ENCODE data around the gene NRCAM. TPM values are rescaled to one million over a fixed set of nuclear protein-coding genes. Genes with fewer than 3 reads are reported as not detected.

NRCAM gene
- total and polyA plus RNA-seq, 2 of the 13 experiments (the other 11 are each of a cell fraction or from before 2014, with no cell fraction given) = 0.31 to 0.33 TPM

GRCh38 chr7:108245523-108246226, 210.6 kb downstream of the NRCAM start:
- Histone ChIP-seq H4K20me1 (ENCODE audit: insufficient read depth, low read length) (no peaks in the 10 kb centered on the region), H3K36me3 (replicated peaks in 1 of 2; ENCODE audit: control insufficient read depth in 1 of 2, insufficient read depth in 2 of 2, low read length in 2 of 2) (no peaks in the 10 kb centered on the region), H3K27me3 (ENCODE audit: control insufficient read depth in 1 of 2, insufficient read depth in 2 of 2, low read length in 2 of 2) (no peaks in the 10 kb centered on the region), H3K27ac (ENCODE audit: extremely low read length, insufficient read depth, low read length) (no peak overlapping the region), H3K4me2 (ENCODE audit: low read depth, low read length) (peak overlapping the region; percentile 28; the same call in 1 of the 2 replicates), H3K9ac (ENCODE audit: insufficient read depth, low read depth, low read length) (no peak overlapping the region), H3K79me2 (ENCODE audit: insufficient read depth, low read length) (no peaks in the 10 kb centered on the region), H3K4me1 (ENCODE audit: insufficient read depth, low read length) (peaks cover 46% of the 10 kb centered on the region), H2AFZ (ENCODE audit: low read length) (no peak overlapping the region), H3K4me3 (replicated peaks in 1 of 3; ENCODE audit: insufficient read depth in 1 of 3, low read depth in 2 of 3, low read length in 3 of 3) (no peak overlapping the region; a peak in 1 of 6 replicates), H3K9me3 (ENCODE audit: low read length) (no peaks in the 10 kb centered on the region)
- TF ChIP-seq ARID4A (CRISPR knock-in tag; IDR thresholded peaks at IDR 0.05; ENCODE audit: borderline replicate concordance) (no peak), KDM4B (CRISPR knock-in tag; IDR thresholded peaks at IDR 0.05) (0 out of 2 replicates have a peak, but pooled peaks have one; percentile 0), DMAP1 (CRISPR knock-in tag; IDR thresholded peaks at IDR 0.05) (0 out of 2 replicates have a peak, but pooled peaks have one; percentile 4)
- ATAC-seq (peak; percentile 20; the same call in 2 of the 3 replicates), DNase-seq (ENCODE audit: low spot score) (no peak), FAIRE-seq (no peak)
- CTCF ChIA-PET (ENCODE audit: low intra/inter-chr PET ratio, low total read pairs) = no interaction called here
- POLR2A ChIA-PET = no interaction called here
- intact Hi-C loops (cut with micrococcal nuclease; ENCODE audit: unreplicated experiment) = loop anchor here (5.0 to 10.0 kb wide), 2 partner anchors 112 to 219 kb away; no protein-coding TSS in a partner anchor
- 13% methylated on average over 2 of the region's 2 CpGs for WGBS (ENCODE audit: low lambda C conversion rate)
- BruUV-seq (replicated peaks) = no TSS peak
- in situ Hi-C loops (cut with HindIII; ENCODE audit: extremely low pct_ligation_motif_present, low pct_unique_long_range_greater_than_20kb) = no loop called here

Measured in HepG2 (cell line).